ENCODE results near the gene ENTPD1.
"Not testable (repeated sequence)": the region's sequence is repeated elsewhere in the genome, so short reads cannot be mapped to it uniquely, and the experiment has no call there.

ENTPD1 gene

GRCh38 chr10:95759233-95759826, 3.4 kb downstream of the ENTPD1 start:
- DNase-seq, result no peak

- DNase-seq, result no peak
Observed at GRCh38 chr10:95761939-95762492, 6.1 kb downstream of the ENTPD1 start.

- DNase-seq, result no peak
Observed at GRCh38 chr10:95767884-95768556, 12.1 kb downstream of the ENTPD1 start.

- DNase-seq, result no peak
Observed at GRCh38 chr10:95770084-95770720, 14.2 kb downstream of the ENTPD1 start.

DNA sequence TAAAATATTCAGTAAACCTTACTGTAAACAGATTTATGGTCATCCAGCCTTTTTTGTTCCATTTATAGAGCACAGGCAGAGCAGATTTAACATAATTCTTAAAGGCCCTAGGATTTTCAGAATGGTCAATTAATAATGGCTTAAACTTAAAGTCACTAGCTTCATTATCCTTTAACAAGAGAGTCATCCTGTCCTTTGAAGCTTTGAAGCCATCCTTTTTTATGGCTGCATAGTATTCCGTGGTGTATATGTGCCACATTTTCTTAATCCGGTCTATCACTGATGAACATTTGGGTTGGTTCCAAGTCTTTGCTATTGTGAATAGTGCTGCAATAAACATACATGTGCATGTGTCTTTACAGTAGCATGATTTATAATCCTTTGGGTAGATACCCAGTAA, 17.5 kb downstream of the ENTPD1 start:
- not testable (repeated sequence) for DNase-seq

- DNase-seq, result not testable (repeated sequence)
Observed at GRCh38 chr10:95777638-95778037, 21.7 kb downstream of the ENTPD1 start.

GRCh38 chr10:95782318-95782717, 26.4 kb downstream of the ENTPD1 start:
- DNase-seq, result no peak

- no peak for DNase-seq
Observed at GRCh38 chr10:95783741-95784140, 27.8 kb downstream of the ENTPD1 start.

DNA sequence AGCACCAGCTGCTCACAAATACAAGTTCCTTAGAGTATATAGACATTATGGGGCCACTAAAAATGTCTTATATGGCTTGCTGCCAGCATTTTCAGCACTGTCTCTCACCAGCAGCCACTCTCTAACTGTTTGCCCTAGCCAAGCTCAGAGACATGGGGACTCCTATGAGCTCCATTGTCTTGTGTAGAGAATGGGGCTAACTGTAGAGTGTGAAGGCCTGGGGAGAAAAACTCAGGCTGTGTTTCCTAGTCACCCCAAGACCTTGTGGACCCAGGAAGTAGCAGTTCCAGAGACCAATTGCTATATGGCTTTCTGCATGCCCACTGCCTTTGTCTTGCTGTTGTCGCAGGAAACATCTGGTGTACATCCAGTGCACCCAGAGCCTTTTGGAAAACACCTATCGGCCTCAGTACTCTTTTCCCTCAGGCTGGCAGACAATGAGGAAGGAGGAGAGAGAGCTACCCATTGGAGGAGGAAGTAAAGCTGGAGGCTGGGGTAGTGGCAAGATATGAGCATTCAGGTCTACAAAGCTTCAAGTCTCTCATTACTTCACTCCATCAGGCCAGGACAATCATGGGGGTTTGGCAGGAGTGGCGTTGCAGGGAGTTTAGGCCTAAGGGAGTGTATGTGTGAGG, 28.4 kb downstream of the ENTPD1 start:
- DNase-seq, result peak in 1 of 2 experiments; percentile 33

DNA sequence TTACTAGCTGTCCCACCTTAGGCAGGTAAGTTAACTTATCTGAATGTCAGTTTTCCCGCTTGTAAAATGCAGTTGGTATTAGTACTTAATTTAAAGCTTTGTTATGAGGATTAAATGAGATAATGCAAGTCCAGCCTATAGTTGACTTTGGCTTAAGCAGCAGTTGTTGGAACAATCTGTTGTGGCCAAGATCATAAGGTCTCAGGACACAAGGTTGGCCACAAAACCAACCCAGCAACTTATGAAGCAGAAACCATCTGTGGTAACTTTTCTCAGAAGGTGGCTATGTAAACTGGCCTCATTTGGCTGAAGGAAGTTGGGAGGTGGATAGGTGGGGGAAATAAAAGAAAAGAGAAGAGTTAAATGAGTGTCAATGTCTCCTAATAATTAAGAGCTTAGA, 29.4 kb downstream of the ENTPD1 start:
- no peak for DNase-seq

DNA sequence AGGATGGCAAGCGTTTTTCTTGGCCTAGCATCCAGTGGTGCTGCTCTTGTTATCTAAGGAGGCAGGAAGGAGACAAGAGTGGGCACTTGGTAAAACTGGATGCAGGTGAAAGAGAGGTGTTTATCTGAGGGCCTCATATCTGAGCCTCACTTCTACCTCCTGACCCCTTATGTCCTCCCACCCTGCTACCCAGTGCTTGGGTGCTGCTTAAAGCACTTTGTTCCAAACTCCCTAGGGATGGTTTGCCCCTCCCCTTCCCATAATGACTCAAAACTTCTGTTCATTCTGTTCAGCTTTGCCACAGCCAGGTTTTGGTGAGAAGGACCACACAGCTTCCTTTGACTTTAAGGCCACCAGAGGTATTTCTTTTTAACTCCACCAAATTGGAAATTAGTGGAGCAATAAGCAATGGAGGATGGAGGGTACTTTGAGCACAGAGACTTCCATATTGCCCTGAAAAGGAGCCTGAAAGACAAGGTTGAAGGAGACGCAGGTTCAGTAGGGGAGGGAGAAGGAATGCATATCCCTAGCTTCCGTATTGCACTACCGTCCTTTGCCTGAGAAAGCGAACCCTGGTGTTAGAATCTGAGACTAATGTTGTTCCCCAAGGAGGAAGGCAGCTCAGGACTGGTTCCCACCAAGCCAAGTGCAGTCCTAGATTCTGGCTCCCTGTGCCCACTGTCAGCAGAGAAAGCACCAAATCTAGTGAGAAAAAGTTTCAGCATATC, 30.1 kb downstream of the ENTPD1 start:
- DNase-seq, result no peak

GRCh38 chr10:95787447-95787846, 31.5 kb downstream of the ENTPD1 start:
- DNase-seq, result no peak

- DNase-seq, result no peak
Observed at GRCh38 chr10:95788830-95789229, 32.9 kb downstream of the ENTPD1 start.

DNA sequence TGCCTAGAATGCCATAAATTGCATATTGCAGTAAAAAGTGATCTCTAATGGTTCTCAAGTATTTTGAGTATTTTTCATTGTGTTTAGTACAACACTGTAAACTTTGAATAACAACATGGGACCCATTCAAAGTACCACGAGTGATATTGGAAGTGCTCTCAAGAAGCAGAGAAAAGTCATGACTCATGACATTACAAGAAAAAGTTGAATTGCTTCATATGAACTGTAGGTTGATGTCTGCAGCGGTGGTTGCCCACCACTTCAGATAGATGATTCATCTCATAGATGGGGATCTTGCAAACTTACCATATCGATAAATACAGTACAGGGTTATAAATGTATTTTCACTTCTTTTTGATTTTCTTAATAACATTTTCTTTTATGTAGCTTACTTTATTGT, 33.9 kb downstream of the ENTPD1 start:
- DNase-seq, result no peak

- DNase-seq, result no peak
Observed at GRCh38 chr10:95790982-95791381, 35.0 kb downstream of the ENTPD1 start.

- DNase-seq, result no peak
Observed at GRCh38 chr10:95791425-95791979, 35.5 kb downstream of the ENTPD1 start.

- no peak for DNase-seq
Observed at GRCh38 chr10:95792211-95792780, 36.3 kb downstream of the ENTPD1 start.

DNA sequence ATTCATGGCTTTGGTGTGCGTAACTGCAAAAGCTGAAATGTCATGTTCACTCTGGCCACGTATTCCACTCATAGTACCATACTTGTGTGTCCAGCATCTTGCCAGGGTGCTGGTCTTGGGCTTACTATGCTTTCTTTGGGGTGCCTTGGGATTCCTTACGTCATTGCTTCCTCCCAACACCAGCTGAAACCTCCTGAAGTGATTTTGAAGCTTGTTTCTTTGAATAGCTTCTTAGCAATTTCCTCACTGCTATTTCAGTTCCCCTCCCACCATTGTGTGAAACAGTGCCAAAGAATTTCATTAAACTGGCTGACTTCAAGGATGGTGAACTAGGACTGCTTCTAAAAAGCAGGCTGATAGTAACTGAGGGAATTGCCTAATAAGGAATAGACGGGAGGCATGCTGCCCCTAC, 36.9 kb downstream of the ENTPD1 start:
- no peak for DNase-seq

DNA sequence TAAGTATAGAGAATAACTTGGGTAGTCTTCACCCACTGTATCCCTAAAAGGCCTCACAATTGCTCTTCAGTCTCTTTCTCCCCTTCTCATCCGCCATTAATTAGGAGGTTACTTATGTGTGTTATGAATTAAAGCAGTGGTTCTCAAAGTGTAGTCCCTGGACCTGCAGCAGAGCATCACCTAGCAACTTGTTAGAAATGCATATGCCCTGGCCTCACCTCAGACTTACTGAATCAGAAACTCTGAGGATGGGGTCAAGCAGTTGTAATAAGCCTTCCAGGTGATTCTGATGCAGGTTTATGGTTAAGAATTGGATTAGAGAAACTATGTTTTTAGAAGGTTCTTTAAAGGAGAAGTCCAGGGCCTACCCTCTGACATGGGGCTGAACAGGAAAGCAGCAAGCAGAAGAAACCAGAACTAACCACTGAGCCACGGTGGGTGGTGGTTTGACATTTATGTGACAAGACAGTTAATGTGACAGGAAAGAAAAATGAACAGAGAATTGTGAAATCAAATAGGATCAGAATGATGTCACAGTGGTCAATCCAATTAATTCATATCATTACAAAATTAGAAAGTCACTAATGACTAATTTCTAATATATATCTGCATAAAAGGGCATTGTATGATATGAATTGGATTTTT, 37.6 kb downstream of the ENTPD1 start:
- DNase-seq, result no peak

DNA sequence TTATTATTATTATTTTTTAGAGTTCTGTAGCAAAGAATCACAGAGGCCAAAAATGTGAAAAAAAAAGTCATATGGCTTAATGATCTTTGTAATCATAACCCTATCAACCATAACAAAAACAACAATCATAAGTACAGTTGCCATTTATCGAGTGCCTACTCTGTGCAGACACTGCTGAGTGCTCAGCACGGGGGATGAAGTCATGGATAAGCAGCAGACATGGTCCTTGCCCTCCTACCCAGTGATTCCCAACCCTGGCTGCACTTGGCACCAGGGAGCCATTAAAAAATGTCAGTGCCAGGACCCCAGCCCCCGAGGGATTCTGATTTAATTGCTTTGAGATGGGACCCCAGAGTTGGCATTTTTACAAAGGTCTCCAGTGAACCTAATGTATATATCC, 38.2 kb downstream of the ENTPD1 start:
- DNase-seq, result no peak

DNA sequence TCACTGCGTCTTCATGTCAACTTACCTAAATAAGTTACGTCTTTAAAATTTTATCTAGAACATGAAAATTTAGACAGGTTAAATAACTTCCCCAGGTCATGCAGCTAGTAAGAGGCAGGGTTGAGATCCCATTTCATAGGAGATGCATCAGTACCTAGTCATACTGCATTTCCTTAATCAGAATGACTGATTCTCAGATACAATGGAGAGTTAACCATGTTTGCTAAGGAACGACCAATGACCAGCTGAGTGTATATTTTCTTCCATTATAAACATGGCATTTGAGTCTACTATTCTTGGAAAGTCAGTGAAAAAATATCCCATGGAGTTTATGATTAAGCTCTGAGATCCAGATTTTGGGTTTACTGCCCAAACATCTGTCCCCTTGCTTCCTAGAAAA, 39.6 kb downstream of the ENTPD1 start:
- no peak for DNase-seq

DNA sequence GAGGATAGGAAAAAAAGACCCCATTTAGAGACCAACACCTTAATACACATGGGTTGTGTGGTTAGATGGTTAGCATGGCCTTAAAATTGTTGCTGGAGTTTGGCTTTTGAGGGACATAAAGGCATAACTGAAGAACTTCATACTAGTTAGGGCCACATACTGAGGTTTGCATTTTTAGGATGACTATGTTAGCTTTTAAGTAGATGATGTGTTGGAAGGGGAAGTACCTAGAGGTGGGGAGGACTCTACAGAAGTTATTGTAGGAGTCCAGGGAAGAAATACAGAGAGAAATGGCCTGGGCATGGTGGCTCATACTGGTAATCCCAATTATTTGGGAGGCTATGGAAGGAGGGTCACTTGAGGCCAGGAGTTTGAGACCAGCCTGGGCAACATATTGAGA, 40.5 kb downstream of the ENTPD1 start:
- DNase-seq, result no peak

Measured in NCI-H2081 (cell line).